ENCODE data around the gene AGGF1. TPM values are rescaled to one million over a fixed set of nuclear protein-coding genes. Genes with fewer than 3 reads are reported as not detected.

AGGF1 gene
- total RNA-seq, 2 experiments from 2014 or later: 27.7 to 33.5 TPM

GRCh38 chr5:77082280-77082679, 52.1 kb downstream of the AGGF1 start:
- DNase-seq (no peak), ATAC-seq (no peak)
- Mint-ChIP-seq H3K27ac (no peak overlapping the region), H3K36me3 (ENCODE audit: low read depth) (peaks cover 22% of the 10 kb centered on the region), H3K4me3 (no peak overlapping the region), H3K27me3 (no peaks in the 10 kb centered on the region), H3K9me3 (no peaks in the 10 kb centered on the region), H3K4me1 (ENCODE audit: low read depth) (peaks cover 12% of the 10 kb centered on the region)
- ChIA-PET CTCF (no interaction called here), POLR2A (no interaction called here)
- no peak for TF ChIP-seq CTCF (IDR thresholded peaks at IDR 0.05)
- intact Hi-C loops (cut with micrococcal nuclease): no loop called here

- Mint-ChIP-seq H3K4me1 (ENCODE audit: low read depth) (peaks cover 20% of the 10 kb centered on the region), H3K27ac (no peak overlapping the region), H3K4me3 (no peak overlapping the region), H3K27me3 (no peaks in the 10 kb centered on the region), H3K36me3 (ENCODE audit: low read depth) (peaks cover 22% of the 10 kb centered on the region), H3K9me3 (no peaks in the 10 kb centered on the region)
- POLR2A ChIA-PET: no interaction called here
- CTCF ChIA-PET: interaction anchor here (1.3 to 1.4 kb wide), 2 partner anchors 20 to 409 kb away, joined by 3 to 4 read pairs; partner anchors contain the start of gene WDR41
- intact Hi-C loops (cut with micrococcal nuclease): no loop called here
- peak; percentile 35 for ATAC-seq
- no peak for TF ChIP-seq CTCF (IDR thresholded peaks at IDR 0.05)
- peak; percentile 32 for DNase-seq
Observed at GRCh38 chr5:77083088-77083487, 52.9 kb downstream of the AGGF1 start.

- CTCF ChIA-PET: interaction anchor here (0.8 to 5.1 kb wide), 3 partner anchors 9 to 406 kb away, joined by 3 to 69 read pairs (median 4); no protein-coding TSS in a partner anchor
- Mint-ChIP-seq H3K36me3 (ENCODE audit: low read depth) (peaks cover 22% of the 10 kb centered on the region), H3K27me3 (no peaks in the 10 kb centered on the region), H3K4me3 (peak overlapping the region; percentile 85), H3K27ac (peak overlapping the region; percentile 91), H3K9me3 (no peaks in the 10 kb centered on the region), H3K4me1 (ENCODE audit: low read depth) (peaks cover 23% of the 10 kb centered on the region)
- POLR2A ChIA-PET: interaction anchor here (0.6 to 2.8 kb wide), 5 partner anchors 8 to 226 kb away, joined by 3 to 15 read pairs (median 3); no protein-coding TSS in a partner anchor
- no peak for DNase-seq
- intact Hi-C loops (cut with micrococcal nuclease): no loop called here
- TF ChIP-seq CTCF (IDR thresholded peaks at IDR 0.05): no peak
- ATAC-seq: no peak
Observed at GRCh38 chr5:77086368-77086688, 56.1 kb downstream of the AGGF1 start.

GRCh38 chr5:77086689-77087483, 56.7 kb downstream of the AGGF1 start, which contains the start of gene ZBED3:
Gene ZBED3, minus strand, starts transcription at chr5:77087285. Its CDS starts 9,407 bp downstream, at chr5:77077878.
- Mint-ChIP-seq H3K27me3 (no peaks in the 10 kb centered on the region), H3K27ac (peak within 1 kb of the TSS; percentile 91), H3K4me3 (peak within 1 kb of the TSS; percentile 85), H3K4me1 (ENCODE audit: low read depth) (peaks cover 23% of the 10 kb centered on the region), H3K9me3 (no peaks in the 10 kb centered on the region), H3K36me3 (ENCODE audit: low read depth) (peaks cover 19% of the 10 kb centered on the region)
- ATAC-seq: peak; percentile 71
- intact Hi-C loops (cut with micrococcal nuclease): no loop called here
- peak; percentile 34 for TF ChIP-seq CTCF (IDR thresholded peaks at IDR 0.05)
- ChIA-PET POLR2A (interaction anchor here (0.6 to 2.8 kb wide), 6 partner anchors 8 to 225 kb away, joined by 3 to 15 read pairs (median 3); no protein-coding TSS in a partner anchor), CTCF (interaction anchor here (0.8 to 5.1 kb wide), 4 partner anchors 10 to 406 kb away, joined by 3 to 69 read pairs (median 4); no protein-coding TSS in a partner anchor)
- peak; percentile 75 for DNase-seq

Measured in activated CD8-positive, alpha-beta T cell treated with anti-CD3 and anti-CD28 coated beads for 36 hours (primary cell).